Astrocyte (in vitro differentiated cells and primary cell): ENCODE data around the gene CDKAL1.
"Not testable (repeated sequence)": the region's sequence is repeated elsewhere in the genome, so short reads cannot be mapped to it uniquely, and the experiment has no call there.

Experiments used
- CTCF ChIP-seq: IDR thresholded peaks from 2 replicates; pipeline ENCODE4 v1.5.1; 2011; ENCODE audit warnings: low read depth, mild to moderate bottlenecking, inconsistent platforms, low read length, moderate library complexity; ENCODE audit not compliant: insufficient read depth
- EZH2 ChIP-seq: IDR thresholded peaks from 2 replicates; pipeline ENCODE4 v1.6.1; 2012; ENCODE audit warnings: mild to moderate bottlenecking, low read length, inconsistent platforms; ENCODE audit not compliant: insufficient read depth

- not testable (repeated sequence) for TF ChIP-seq CTCF, EZH2
Measured at GRCh38 chr6:21195301-21195700, 661.0 kb downstream of the CDKAL1 start.
